Neuronal stem cell (in vitro differentiated cells): ENCODE measurements around the gene ANKS1B.
"Not testable (repeated sequence)": the region's sequence is repeated elsewhere in the genome, so short reads cannot be mapped to it uniquely, and the experiment has no call there.

Experiments used
- DNase-seq: peaks from one replicate; pipeline ENCODE4 v3.0.0-alpha.2; 2013; ENCODE audit warnings: low spot score
- H2AFZ ChIP-seq: one replicate; pipeline ENCODE4 v1.6.1; 2013; ENCODE audit warnings: mild to moderate bottlenecking, low read length, inconsistent platforms
- H2AK5ac ChIP-seq: 2 replicates; pipeline ENCODE4 v1.6.1; 2013; ENCODE audit warnings: low read depth, mild to moderate bottlenecking, inconsistent platforms, low read length, moderate library complexity, mixed read lengths
- H2BK120ac ChIP-seq: 2 replicates; pipeline ENCODE4 v1.6.1; 2013; ENCODE audit warnings: low read depth, mild to moderate bottlenecking, inconsistent platforms, low read length, moderate library complexity, mixed read lengths
- H2BK12ac ChIP-seq: one replicate; pipeline ENCODE4 v1.6.1; 2013; ENCODE audit warnings: low read length, inconsistent platforms
- H2BK15ac ChIP-seq: 2 replicates; pipeline ENCODE4 v1.6.1; 2013; ENCODE audit warnings: mild to moderate bottlenecking, low read length, inconsistent platforms, mixed read lengths
- H2BK5ac ChIP-seq: one replicate; pipeline ENCODE4 v1.6.1; 2013; ENCODE audit warnings: inconsistent platforms, mild to moderate bottlenecking, low read length, moderate library complexity
- H3K14ac ChIP-seq: one replicate; pipeline ENCODE4 v1.6.1; 2013; ENCODE audit warnings: low read length, inconsistent platforms
- H3K18ac ChIP-seq: 2 replicates; pipeline ENCODE4 v1.6.1; 2013; ENCODE audit warnings: low read length, inconsistent platforms
- H3K23ac ChIP-seq: 2 replicates; pipeline ENCODE4 v1.6.1; 2013; ENCODE audit warnings: low read depth, mild to moderate bottlenecking, mixed read lengths, low read length, inconsistent platforms; ENCODE audit not compliant: poor library complexity
- H3K27ac ChIP-seq: replicated peaks from 3 replicates; pipeline ENCODE4 v1.5.1; 2013; ENCODE audit warnings: low read length, inconsistent platforms
- H3K27me3 ChIP-seq, 3 experiments: 2 replicates each; pipeline ENCODE4 v1.6.1; 2013; ENCODE audit warnings: low read length in 3 of 3, mild to moderate bottlenecking in 2 of 3, inconsistent platforms in 1 of 3, low read depth in 1 of 3, mixed read lengths in 1 of 3, moderate library complexity in 1 of 3; ENCODE audit not compliant: control insufficient read depth in 3 of 3, insufficient read depth in 3 of 3
- H3K36me3 ChIP-seq, 2 donors: replicated peaks in 1 of 2; 2 replicates each; pipeline ENCODE4 v1.6.1; 2013; ENCODE audit warnings: low read length in 2 of 2; ENCODE audit not compliant: control insufficient read depth in 2 of 2, insufficient read depth in 2 of 2
- H3K4ac ChIP-seq: 2 replicates; pipeline ENCODE4 v1.6.1; 2013; ENCODE audit warnings: inconsistent platforms, mild to moderate bottlenecking, low read length, moderate library complexity
- H3K4me1 ChIP-seq, 2 donors: 1 replicate in 1 of 2; 2 replicates in 1 of 2; pipeline ENCODE4 v1.6.1; 2013; ENCODE audit warnings: low read length in 2 of 2, low read depth in 1 of 2; ENCODE audit not compliant: control insufficient read depth in 2 of 2, insufficient read depth in 1 of 2
- H3K4me2 ChIP-seq: one replicate; pipeline ENCODE4 v1.6.1; 2013; ENCODE audit warnings: mild to moderate bottlenecking, low read length, inconsistent platforms; ENCODE audit not compliant: insufficient read depth, poor library complexity, severe bottlenecking
- H3K4me3 ChIP-seq, 2 donors: 2 replicates each; pipeline ENCODE4 v1.5.1; 2013; ENCODE audit warnings: low read length in 2 of 2, mild to moderate bottlenecking in 2 of 2, inconsistent platforms in 1 of 2, moderate library complexity in 1 of 2
- H3K79me1 ChIP-seq: one replicate; pipeline ENCODE4 v1.6.1; 2013; ENCODE audit warnings: low read depth, mild to moderate bottlenecking, inconsistent platforms, low read length, moderate library complexity
- H3K9ac ChIP-seq: one replicate; pipeline ENCODE4 v1.6.1; 2013; ENCODE audit warnings: mild to moderate bottlenecking, low read depth, low read length, inconsistent platforms; ENCODE audit not compliant: poor library complexity
- H3K9me3 ChIP-seq, 2 donors: replicated peaks in 1 of 2; 2 replicates each; pipeline versions ENCODE3 to v1.6.1; 2013; ENCODE audit warnings: low read length in 2 of 2, mild to moderate bottlenecking in 2 of 2, inconsistent platforms in 1 of 2, low read depth in 1 of 2, mixed read lengths in 1 of 2, moderate library complexity in 1 of 2; ENCODE audit not compliant: control insufficient read depth in 2 of 2, insufficient read depth in 1 of 2
- H4K8ac ChIP-seq: one replicate; pipeline ENCODE4 v1.6.1; 2013; ENCODE audit warnings: low read depth, mild to moderate bottlenecking, inconsistent platforms, low read length, moderate library complexity
- H4K91ac ChIP-seq: one replicate; pipeline ENCODE4 v1.6.1; 2013; ENCODE audit warnings: low read length, low read depth, mild to moderate bottlenecking, inconsistent platforms; ENCODE audit not compliant: poor library complexity
- WGBS, 2 donors: extraction: QIAGEN DNeasy Blood & Tissue Kit; methylation state at CpG; one replicate each; pipeline ENCODE4 v1.1.7; 2013; ENCODE audit warnings: missing lambda C conversion rate in 2 of 2, mixed read lengths in 1 of 2; ENCODE audit not compliant: insufficient read length in 2 of 2, insufficient replicate concordance in 1 of 2; ENCODE audit errors: extremely low coverage in 2 of 2; 5-methylcytosine and 5-hydroxymethylcytosine counted together

ANKS1B gene

DNA sequence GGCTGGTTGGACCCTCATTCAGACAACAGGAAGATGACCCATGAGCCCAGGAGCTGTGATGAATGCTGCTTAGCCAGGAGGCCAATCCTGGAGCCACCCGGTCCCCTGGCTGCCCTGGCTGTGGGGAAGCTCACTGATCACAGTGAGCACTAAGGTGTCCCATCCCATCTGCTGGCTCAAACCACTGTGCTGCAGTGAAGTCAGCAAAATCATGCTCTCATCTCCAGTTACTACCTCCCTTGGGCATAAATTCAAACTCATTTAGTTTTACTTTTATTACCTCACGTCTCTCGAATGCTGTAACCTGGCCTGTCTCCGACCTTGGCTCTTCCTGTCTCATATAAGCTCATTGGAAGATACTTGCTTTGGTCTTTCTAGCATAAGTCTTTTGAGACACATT is 1227.3 kb downstream of the ANKS1B start:
- no CpG with 5 or more reads among the region's 4 CpGs for WGBS, 2 donors
- no peak overlapping the region for H2BK12ac ChIP-seq
- H3K23ac ChIP-seq = no peak overlapping the region
- no peak overlapping the region for H3K4me3 ChIP-seq
- H4K8ac ChIP-seq = no peak overlapping the region
- H3K18ac ChIP-seq = no peak overlapping the region
- H2AFZ ChIP-seq = no peak overlapping the region
- H3K27me3 ChIP-seq = no peaks in the 10 kb centered on the region
- H3K36me3 ChIP-seq = no peaks in the 10 kb centered on the region
- H3K27ac ChIP-seq = no peak overlapping the region
- H3K4me2 ChIP-seq = no peak overlapping the region
- no peak overlapping the region for H2AK5ac ChIP-seq
- no peak overlapping the region for H3K14ac ChIP-seq
- no peaks in the 10 kb centered on the region for H3K9me3 ChIP-seq
- no peak overlapping the region for H3K4ac ChIP-seq
- no peak overlapping the region for H2BK120ac ChIP-seq
- no peaks in the 10 kb centered on the region for H3K79me1 ChIP-seq
- no peak overlapping the region for H2BK15ac ChIP-seq
- peaks cover 0 to 7% of the 10 kb centered on the region in 2 donors for H3K4me1 ChIP-seq
- DNase-seq = no peak
- peak overlapping the region; percentile 51 for H3K9ac ChIP-seq
- H2BK5ac ChIP-seq = no peak overlapping the region
- no peak overlapping the region for H4K91ac ChIP-seq

DNA sequence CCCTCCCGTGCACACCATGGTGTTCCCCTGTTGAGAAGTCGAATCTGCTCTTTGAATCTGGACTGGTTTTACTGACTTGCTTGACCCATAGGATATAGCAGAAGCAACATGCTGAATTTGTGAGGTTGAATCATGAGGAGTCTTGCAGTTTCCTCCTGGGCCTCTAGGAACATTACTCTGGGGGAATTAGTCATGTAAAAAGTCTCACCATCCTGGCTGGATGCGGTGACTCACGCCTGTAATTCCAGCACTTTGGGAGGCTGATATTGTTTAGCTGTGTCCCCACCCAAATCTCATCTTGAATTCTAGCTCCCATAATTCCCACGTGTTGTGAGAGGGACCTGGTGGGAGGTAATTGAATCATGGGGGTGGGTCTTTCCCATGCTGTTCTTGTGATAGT is 1228.9 kb downstream of the ANKS1B start:
- not testable (repeated sequence) for H3K9me3 ChIP-seq, H3K23ac ChIP-seq, H3K4me2 ChIP-seq, H3K14ac ChIP-seq, DNase-seq, H2BK5ac ChIP-seq, H2BK120ac ChIP-seq, H3K4me1 ChIP-seq, H3K27ac ChIP-seq, H2AK5ac ChIP-seq, H3K27me3 ChIP-seq, H3K4me3 ChIP-seq, H3K36me3 ChIP-seq, H3K9ac ChIP-seq, H4K8ac ChIP-seq, H2BK15ac ChIP-seq, H3K79me1 ChIP-seq, H3K4ac ChIP-seq, H3K18ac ChIP-seq, H2BK12ac ChIP-seq, H4K91ac ChIP-seq, H2AFZ ChIP-seq
- no CpG with 5 or more reads among the region's 5 CpGs for WGBS, 2 donors

DNA sequence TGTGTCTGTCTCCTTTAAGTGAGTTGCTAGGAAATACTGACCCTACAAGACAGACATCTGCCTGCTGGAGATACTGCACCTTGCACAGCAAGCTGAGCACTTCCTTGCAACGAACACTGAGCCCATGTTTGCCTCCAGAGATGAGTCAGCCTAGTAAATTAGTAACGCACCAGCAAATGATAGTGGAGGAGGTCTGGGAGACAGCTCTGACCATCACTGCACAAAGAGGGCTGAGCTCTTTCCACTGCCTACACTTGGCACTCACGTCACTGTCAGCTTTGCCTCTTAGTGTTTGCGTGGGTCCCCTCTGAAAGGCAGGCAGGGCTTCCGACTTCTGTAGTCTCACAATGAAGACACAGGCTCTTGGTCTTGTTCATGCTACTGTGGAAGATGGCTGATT is 1230.6 kb downstream of the ANKS1B start:
- no peaks in the 10 kb centered on the region for H3K36me3 ChIP-seq
- H2BK5ac ChIP-seq = no peak overlapping the region
- peak overlapping the region; percentile 0 for H2AFZ ChIP-seq
- H2AK5ac ChIP-seq = no peak overlapping the region
- H4K91ac ChIP-seq = no peak overlapping the region
- H3K9me3 ChIP-seq = no peaks in the 10 kb centered on the region
- no peak overlapping the region for H3K9ac ChIP-seq
- no peak overlapping the region for H4K8ac ChIP-seq
- DNase-seq = no peak
- WGBS, 2 donors = no CpG with 5 or more reads among the region's 5 CpGs
- H3K4me1 ChIP-seq = peaks cover 0 to 9% of the 10 kb centered on the region in 2 donors
- H3K79me1 ChIP-seq = no peaks in the 10 kb centered on the region
- no peak overlapping the region for H3K4me3 ChIP-seq
- H3K4me2 ChIP-seq = no peak overlapping the region
- no peak overlapping the region for H3K14ac ChIP-seq
- H3K27ac ChIP-seq = no peak overlapping the region
- H2BK15ac ChIP-seq = no peak overlapping the region
- H2BK12ac ChIP-seq = no peak overlapping the region
- no peak overlapping the region for H3K4ac ChIP-seq
- H3K23ac ChIP-seq = no peak overlapping the region
- no peak overlapping the region for H2BK120ac ChIP-seq
- H3K18ac ChIP-seq = no peak overlapping the region
- H3K27me3 ChIP-seq = no peaks in the 10 kb centered on the region

DNA sequence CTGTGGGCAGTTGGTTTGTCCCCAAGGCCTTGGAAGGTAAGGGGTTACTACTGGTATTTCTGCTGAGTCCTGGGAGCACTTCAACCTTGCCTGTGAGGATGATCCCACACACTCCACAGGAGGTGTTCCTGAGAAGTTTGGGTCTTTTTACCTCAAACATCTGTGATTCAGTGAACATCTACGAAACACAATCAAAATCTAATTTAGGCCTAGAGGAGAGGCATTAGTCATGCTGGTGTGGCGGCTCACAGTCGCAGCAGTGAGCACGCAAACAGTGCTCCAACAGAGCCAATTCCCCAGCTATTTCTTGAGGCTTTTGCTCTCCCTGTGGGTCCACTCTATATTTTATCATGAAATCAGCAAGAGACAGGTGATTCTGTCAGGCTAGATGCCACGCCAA is 1232.0 kb downstream of the ANKS1B start:
- peaks cover 0 to 2% of the 10 kb centered on the region in 2 donors for H3K9me3 ChIP-seq
- DNase-seq = no peak
- no peak overlapping the region for H3K14ac ChIP-seq

More for the DNA sequence above, 1232.0 kb downstream of the ANKS1B start:
- WGBS, 2 donors = no CpG with 5 or more reads among the region's 5 CpGs
- no peaks in the 10 kb centered on the region for H3K27me3 ChIP-seq
- H2BK120ac ChIP-seq = no peak overlapping the region
- H3K9ac ChIP-seq = no peak overlapping the region
- no peaks in the 10 kb centered on the region for H3K79me1 ChIP-seq
- H3K27ac ChIP-seq = no peak overlapping the region
- H3K4me1 ChIP-seq = peaks cover 0 to 9% of the 10 kb centered on the region in 2 donors
- H2BK5ac ChIP-seq = no peak overlapping the region
- no peak overlapping the region for H3K18ac ChIP-seq
- no peak overlapping the region for H4K8ac ChIP-seq
- H3K23ac ChIP-seq = no peak overlapping the region
- no peak overlapping the region for H2AFZ ChIP-seq
- no peaks in the 10 kb centered on the region for H3K36me3 ChIP-seq
- H3K4me3 ChIP-seq = no peak overlapping the region
- H3K4ac ChIP-seq = no peak overlapping the region
- H4K91ac ChIP-seq = no peak overlapping the region
- no peak overlapping the region for H2BK15ac ChIP-seq
- H2AK5ac ChIP-seq = no peak overlapping the region
- H2BK12ac ChIP-seq = no peak overlapping the region
- no peak overlapping the region for H3K4me2 ChIP-seq
